Neural crest cell (in vitro differentiated cells): Measurements from ENCODE around the gene GPX6. TPM values are rescaled to one million over a fixed set of nuclear protein-coding genes. Genes with fewer than 3 reads are reported as not detected.

Experiments
- DNase-seq: peaks from one replicate; pipeline ENCODE4 v3.0.0; 2021; ENCODE audit warnings: low read depth, mixed read lengths, low spot score
- H3K27ac Mint-ChIP-seq: one replicate; pipeline ENCODE4 v1.8.0; 2021; ENCODE audit warnings: mild to moderate bottlenecking, mixed read lengths; ENCODE audit not compliant: unreplicated experiment
- H3K27me3 Mint-ChIP-seq: 2 replicates; pipeline ENCODE4 v1.8.0; 2021; ENCODE audit warnings: low read depth, mild to moderate bottlenecking, mixed read lengths
- H3K36me3 Mint-ChIP-seq: 2 replicates; pipeline ENCODE4 v1.8.0; 2021; ENCODE audit warnings: low read depth, mild to moderate bottlenecking, mixed read lengths
- H3K4me1 Mint-ChIP-seq: 2 replicates; pipeline ENCODE4 v1.8.0; 2021; ENCODE audit warnings: mixed read lengths
- H3K4me3 Mint-ChIP-seq: one replicate; pipeline ENCODE4 v1.8.0; 2021; ENCODE audit warnings: mild to moderate bottlenecking, mixed read lengths
- H3K9me3 Mint-ChIP-seq: 2 replicates; pipeline ENCODE4 v1.8.0; 2021; ENCODE audit warnings: mixed read lengths
- CTCF ChIP-seq: fragments of 200-600 bp; sonication (generic); conservative IDR thresholded peaks from 2 replicates; pipeline ENCODE4 v1.5.0; 2021; ENCODE audit warnings: antibody characterized with exemption, mild to moderate bottlenecking
- total RNA-seq: library from RNA; stranded (reverse); gene quantifications from 2 replicates; pipeline ENCODE4 v1.2.1, GENCODE V29; 2021

Gene GPX6
- total RNA-seq, 1 donor from 2014 or later = not detected

- no peak for TF ChIP-seq CTCF
- no peaks in the 10 kb centered on the region for H3K36me3 Mint-ChIP-seq
- no peak overlapping the region for H3K27ac Mint-ChIP-seq
- DNase-seq = no peak
- H3K9me3 Mint-ChIP-seq = peaks cover 8% of the 10 kb centered on the region
- H3K4me3 Mint-ChIP-seq = no peak overlapping the region
- H3K27me3 Mint-ChIP-seq = peaks cover 42% of the 10 kb centered on the region
- no peaks in the 10 kb centered on the region for H3K4me1 Mint-ChIP-seq
Measured at GRCh38 chr6:28468056-28468455, 47.5 kb downstream of the GPX6 start.

DNA sequence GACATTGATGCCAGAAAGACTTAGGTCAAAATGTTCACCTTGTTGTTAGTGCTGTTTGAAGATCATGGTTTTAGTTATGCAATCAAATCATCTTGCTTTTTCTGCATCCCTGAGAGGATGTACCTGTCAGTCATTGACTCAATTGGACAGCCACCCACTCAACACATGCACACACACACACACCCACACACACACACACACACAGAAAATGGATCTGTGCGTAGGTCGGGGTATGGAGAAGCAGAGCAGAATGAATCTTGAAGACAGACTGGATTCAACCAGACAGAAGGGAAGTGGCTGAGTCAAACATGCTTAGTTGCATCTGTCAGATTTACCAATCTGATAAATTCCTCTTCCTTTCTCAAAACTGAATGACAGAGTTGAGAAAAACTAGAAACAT lies 53.2 kb downstream of the GPX6 start:
- Mint-ChIP-seq H3K9me3 (no peaks in the 10 kb centered on the region), H3K27me3 (peaks cover 83% of the 10 kb centered on the region), H3K36me3 (no peaks in the 10 kb centered on the region), H3K4me3 (no peak overlapping the region), H3K27ac (no peak overlapping the region), H3K4me1 (no peaks in the 10 kb centered on the region)
- TF ChIP-seq CTCF = no peak
- no peak for DNase-seq

DNA sequence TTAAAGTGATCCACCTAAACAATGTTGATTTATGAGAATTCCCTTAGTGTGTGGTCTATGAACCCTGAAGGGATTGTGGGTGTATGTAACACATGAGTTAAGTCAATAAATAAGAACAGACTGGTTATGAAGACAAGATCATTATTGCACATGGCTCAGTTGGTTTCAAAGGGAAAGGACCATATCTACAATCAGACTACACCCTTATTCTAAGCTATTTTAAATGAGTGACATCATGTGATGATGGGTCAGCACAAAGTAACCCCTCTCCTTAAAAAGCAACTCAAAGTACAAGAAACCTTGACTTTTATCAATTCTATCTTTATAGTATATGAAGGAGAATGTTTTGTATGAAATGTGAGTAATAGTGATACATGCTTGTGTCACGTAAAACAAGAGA lies 57.0 kb downstream of the GPX6 start:
- H3K4me3 Mint-ChIP-seq = no peak overlapping the region
- H3K4me1 Mint-ChIP-seq = no peaks in the 10 kb centered on the region
- TF ChIP-seq CTCF = no peak
- no peaks in the 10 kb centered on the region for H3K9me3 Mint-ChIP-seq
- H3K27ac Mint-ChIP-seq = no peak overlapping the region
- DNase-seq = no peak
- peaks cover 75% of the 10 kb centered on the region for H3K27me3 Mint-ChIP-seq
- H3K36me3 Mint-ChIP-seq = no peaks in the 10 kb centered on the region

Other genes starting within 250 kb of the GPX6 start
- 15.0 and 19.8 TPM in 2 replicates for gene ZSCAN26, start 248.7 kb downstream of the GPX6 start, total RNA-seq
- gene PGBD1, start 234.2 kb downstream of the GPX6 start, total RNA-seq = 13.6 and 14.4 TPM in 2 replicates
- 5.7 and 6.7 TPM in 2 replicates for gene ZSCAN31, start 179.6 kb downstream of the GPX6 start, total RNA-seq
- gene ZKSCAN3, start 165.8 kb downstream of the GPX6 start, total RNA-seq = 11.5 and 12.1 TPM in 2 replicates
- 16.6 and 18.0 TPM in 2 replicates for gene ZSCAN12, start 116.0 kb downstream of the GPX6 start, total RNA-seq
- gene ZSCAN23, start 72.3 kb downstream of the GPX6 start, total RNA-seq = 11.8 and 12.5 TPM in 2 replicates
- not detected in 2 replicates for gene GPX5, start 10.1 kb upstream of the GPX6 start, total RNA-seq